HepG2 (cell line): ENCODE measurements around the gene ARL16. TPM values are rescaled to one million over a fixed set of nuclear protein-coding genes. Genes with fewer than 3 reads are reported as not detected.

Experiments
- ATAC-seq: fragments of 200-7000 bp; cut with Tn5 transposase; 3 replicates; pipeline ENCODE4 v1.9.1; 2020; ENCODE audit warnings: mild to moderate bottlenecking, moderate library complexity
- BruUV-seq: library from RNA; stranded (reverse); fragments of 400-500 nt; replicated peaks from 2 replicates; lab custom pipeline; 2021; lab: Mats Ljungman, UMichigan
- CTCF ChIA-PET: fragments of 300-600 bp; formaldehyde crosslinking; extraction: SDS; loops from one replicate; lab custom pipeline; 2021; ENCODE audit warnings: low total read pairs, inconsistent platforms, low intra/inter-chr PET ratio; lab: Yijun Ruan, JAX
- POLR2A ChIA-PET: fragments of 350-600 bp; sonication (Branson Sonifier 250); formaldehyde crosslinking; loops from one replicate; lab custom pipeline; 2020; ENCODE audit warnings: antibody characterized with exemption, inconsistent platforms; lab: Yijun Ruan, JAX
- DNase-seq: peaks from one replicate; pipeline ENCODE4 v3.0.0-alpha.2; 2015; ENCODE audit warnings: low spot score
- FAIRE-seq: peaks from 3 replicates; lab custom pipeline; 2011; peaks lifted over from hg19 to GRCh38; lab: Jason Lieb, UNC
- H2AFZ ChIP-seq: one replicate; pipeline ENCODE4 v1.6.1; 2011; ENCODE audit warnings: low read length, inconsistent platforms
- H3K27ac ChIP-seq: fragments of 300-600 bp; 3 replicates; pipeline ENCODE4 v1.8.0; 2011; ENCODE audit warnings: mixed run types, mild to moderate bottlenecking, mixed read lengths, low read length, inconsistent platforms; ENCODE audit not compliant: insufficient read depth; ENCODE audit errors: extremely low read length
- H3K27me3 ChIP-seq, 2 experiments: fragments of 200-600 bp in 1 of 2; 2 replicates in 1 of 2; 3 replicates in 1 of 2; pipeline versions ENCODE4 v1.6.0 to v1.8.0; 2011; ENCODE audit warnings: low read length in 2 of 2, mild to moderate bottlenecking in 2 of 2, moderate library complexity in 2 of 2, inconsistent platforms in 1 of 2; ENCODE audit not compliant: insufficient read depth in 2 of 2, control insufficient read depth in 1 of 2
- H3K36me3 ChIP-seq, 2 experiments: fragments of 200-600 bp in 1 of 2; replicated peaks in 1 of 2; 2 replicates in 1 of 2; 3 replicates in 1 of 2; pipeline versions ENCODE4 v1.5.1 to v1.8.0; 2011; ENCODE audit warnings: low read length in 2 of 2, inconsistent platforms in 1 of 2; ENCODE audit not compliant: insufficient read depth in 2 of 2, control insufficient read depth in 1 of 2
- H3K4me1 ChIP-seq: 2 replicates; pipeline ENCODE4 v1.5.1; 2012; ENCODE audit warnings: low read length, inconsistent platforms; ENCODE audit not compliant: insufficient read depth
- H3K4me2 ChIP-seq: 2 replicates; pipeline ENCODE4 v1.6.0; 2011; ENCODE audit warnings: low read depth, low read length, inconsistent platforms
- H3K4me3 ChIP-seq, 3 experiments: fragments of 200-600 bp in 1 of 3; sonication (generic), shearing (Covaris generic) in 1 of 3; replicated peaks in 1 of 3; 2 replicates each; pipeline ENCODE4 v1.5.1; 2011 to 2016; ENCODE audit warnings: low read length in 3 of 3, inconsistent platforms in 2 of 3, low read depth in 2 of 3, mild to moderate bottlenecking in 2 of 3, control low read depth in 1 of 3, mixed read lengths in 1 of 3; ENCODE audit not compliant: insufficient read depth in 1 of 3
- H3K79me2 ChIP-seq: one replicate; pipeline ENCODE4 v1.6.1; 2011; ENCODE audit warnings: low read length, inconsistent platforms; ENCODE audit not compliant: insufficient read depth
- H3K9ac ChIP-seq: 2 replicates; pipeline ENCODE4 v1.6.0; 2011; ENCODE audit warnings: mild to moderate bottlenecking, low read depth, low read length, inconsistent platforms; ENCODE audit not compliant: insufficient read depth
- H3K9me3 ChIP-seq: 2 replicates; pipeline ENCODE4 v1.5.1; 2012; ENCODE audit warnings: mild to moderate bottlenecking, low read length
- H4K20me1 ChIP-seq: 2 replicates; pipeline ENCODE4 v1.6.0; 2011; ENCODE audit warnings: inconsistent platforms, mild to moderate bottlenecking, low read length, moderate library complexity; ENCODE audit not compliant: insufficient read depth
- ARNT2 ChIP-seq: sonication (generic); formaldehyde crosslinking; IDR thresholded peaks from 2 replicates; pipeline ENCODE4 v1.8.0; 2022; ENCODE audit warnings: mild to moderate bottlenecking, low read depth, missing genetic modification reagents, moderate library complexity
- CHCHD3 ChIP-seq: sonication (generic); formaldehyde crosslinking; IDR thresholded peaks from 2 replicates; pipeline ENCODE4 v1.8.0; 2022; ENCODE audit warnings: mild to moderate bottlenecking, missing genetic modification reagents, moderate library complexity
- GRHL1 ChIP-seq: sonication (generic); formaldehyde crosslinking; conservative IDR thresholded peaks from 2 replicates; pipeline ENCODE4 v1.8.0; 2022; ENCODE audit warnings: missing genetic modification reagents
- HBP1 ChIP-seq: IDR thresholded peaks from 2 replicates; pipeline ENCODE4 v1.6.1; 2016; ENCODE audit warnings: low read depth, control low read depth
- JUN ChIP-seq: sonication (generic); formaldehyde crosslinking; IDR thresholded peaks from 2 replicates; pipeline ENCODE4 v1.4.0; 2020; ENCODE audit warnings: mild to moderate bottlenecking, missing genetic modification reagents
- MAX ChIP-seq: IDR thresholded peaks from 2 replicates; pipeline ENCODE4 v1.6.1; 2012; ENCODE audit warnings: inconsistent platforms
- SALL1 ChIP-seq: sonication (generic); formaldehyde crosslinking; IDR thresholded peaks from 2 replicates; pipeline ENCODE4 v1.8.0; 2022; ENCODE audit warnings: mild to moderate bottlenecking, missing genetic modification reagents
- ZBTB26 ChIP-seq: IDR thresholded peaks from 2 replicates; pipeline ENCODE4 v1.6.1; 2016; ENCODE audit warnings: missing compliant biosample characterization, missing genetic modification reagents, borderline replicate concordance
- ZBTB7B ChIP-seq: sonication (generic); formaldehyde crosslinking; IDR thresholded peaks from 2 replicates; pipeline ENCODE4 v1.4.0; 2020; ENCODE audit warnings: missing genetic modification reagents
- ZFX ChIP-seq: sonication (generic); formaldehyde crosslinking; IDR thresholded peaks from 2 replicates; pipeline ENCODE4 v1.4.0; 2020; ENCODE audit warnings: mild to moderate bottlenecking, low read depth, missing genetic modification reagents, moderate library complexity
- ZNF143 ChIP-seq: sonication (generic); formaldehyde crosslinking; IDR thresholded peaks from 2 replicates; pipeline ENCODE4 v1.4.0; 2020; ENCODE audit warnings: missing genetic modification reagents
- ZNF225 ChIP-seq: sonication (generic); formaldehyde crosslinking; IDR thresholded peaks from 2 replicates; pipeline ENCODE4 v1.4.0; 2020; ENCODE audit warnings: mild to moderate bottlenecking, missing genetic modification reagents
- ZNF550 ChIP-seq: sonication (generic); formaldehyde crosslinking; IDR thresholded peaks from 2 replicates; pipeline ENCODE4 v1.4.0; 2020; ENCODE audit warnings: mild to moderate bottlenecking, missing genetic modification reagents, borderline replicate concordance
- ZNF687 ChIP-seq: sonication (generic); formaldehyde crosslinking; IDR thresholded peaks from 2 replicates; pipeline ENCODE4 v1.5.1; 2020; ENCODE audit warnings: mild to moderate bottlenecking, missing genetic modification reagents, moderate library complexity
- WGBS: methylation state at CpG from one replicate; pipeline ENCODE4 v1.1.6; 2017; ENCODE audit warnings: low lambda C conversion rate; 5-methylcytosine and 5-hydroxymethylcytosine counted together
- in situ Hi-C: cut with HindIII; loops from 2 replicates; pipeline ENCODE4 v1.10.0; 2017; ENCODE audit warnings: low pct_unique_long_range_greater_than_20kb; ENCODE audit not compliant: extremely low pct_ligation_motif_present
- intact Hi-C: fragments of 100-400 bp; cut with micrococcal nuclease; formaldehyde crosslinking; loops from one replicate; pipeline ENCODE4 v1.10.0; 2022; ENCODE audit not compliant: unreplicated experiment
- polyA plus RNA-seq, 8 experiments: library from polyadenylated mRNA; depleted of rRNA in 3 of 8; stranded (reverse) in 7 of 8; unstranded in 1 of 8; fragments of >200 nt; fragmentation: Illumina TruSeq in 4 of 8; extraction: Trizol in 4 of 8; gene quantifications; 2 replicates each; pipeline versions ENCODE4 v1.2.1 to v1.2.3, GENCODE V29; 2011 to 2016; ENCODE audit warnings: low read depth in 4 of 8, missing spikeins in 1 of 8, mixed read lengths in 1 of 8; ENCODE audit not compliant: insufficient read depth in 1 of 8
- total RNA-seq, 5 experiments: library from RNA; depleted of rRNA; stranded (reverse); fragments of >200 nt; fragmentation: Illumina TruSeq; extraction: Trizol; gene quantifications; 2 replicates each; pipeline ENCODE4 v1.2.3, GENCODE V29; 2016; ENCODE audit warnings: low read depth in 1 of 5

ARL16 gene
- total and polyA plus RNA-seq, 2 of the 13 experiments (the other 11 are each of a cell fraction or from before 2014, with no cell fraction given) = 20.8 to 30.8 TPM

- ATAC-seq (peak; percentile 3; the same call in 1 of the 3 replicates), FAIRE-seq (no peak), DNase-seq (no peak)
- Histone ChIP-seq H4K20me1 (no peaks in the 10 kb centered on the region), H3K9ac (peak overlapping the region; percentile 30; the same call in 1 of the 2 replicates), H3K4me2 (peak overlapping the region; percentile 41), H3K27me3 (peaks cover 0 to 10% of the 10 kb centered on the region in 2 experiments; a peak in 3 of 5 replicates), H3K27ac (no peak overlapping the region), H3K9me3 (peaks cover 6% of the 10 kb centered on the region; the same call in 1 of the 2 replicates), H2AFZ (no peak overlapping the region), H3K36me3 (no peaks in the 10 kb centered on the region), H3K79me2 (no peaks in the 10 kb centered on the region), H3K4me3 (peak overlapping the region in 1 of 3 experiments; percentile 27; a peak in 1 of 6 replicates), H3K4me1 (peaks cover 43% of the 10 kb centered on the region)
- TF ChIP-seq ZFX (CRISPR knock-in tag) (0 out of 2 replicates have a peak, but pooled peaks have one; percentile 21), ZNF687 (CRISPR knock-in tag) (peak; percentile 58; the same call in 1 of the 2 replicates), ZNF225 (CRISPR knock-in tag) (0 out of 2 replicates have a peak, but pooled peaks have one; percentile 12), CHCHD3 (CRISPR knock-in tag) (0 out of 2 replicates have a peak, but pooled peaks have one; percentile 48), ZNF550 (CRISPR knock-in tag) (no peak), ZBTB26 (CRISPR knock-in tag) (no peak), GRHL1 (CRISPR knock-in tag) (no peak), HBP1 (no peak), SALL1 (CRISPR knock-in tag) (peak; percentile 31; the same call in 1 of the 2 replicates), ARNT2 (CRISPR knock-in tag) (0 out of 2 replicates have a peak, but pooled peaks have one; percentile 19), JUN (CRISPR knock-in tag) (0 out of 2 replicates have a peak, but pooled peaks have one; percentile 15), MAX (peak; percentile 68; the same call in 1 of the 2 replicates), ZBTB7B (no peak), ZNF143 (no peak)
- no TSS peak for BruUV-seq
- ChIA-PET CTCF (no interaction called here), POLR2A (interaction anchor here (1.1 to 1.8 kb wide), 3 partner anchors 8 to 52 kb away, joined by 3 to 5 read pairs (median 4); partner anchors contain the start of genes MRPL12, NPLOC4 and TSPAN10)
- 0% methylated on average over 2 of the region's 9 CpGs for WGBS
- intact Hi-C loops = no loop called here
- in situ Hi-C loops = no loop called here
Measured at GRCh38 chr17:81650951-81651350, 32.6 kb downstream of the ARL16 start.
